Measurements from ENCODE around the gene QRICH2.

Gene QRICH2

DNA sequence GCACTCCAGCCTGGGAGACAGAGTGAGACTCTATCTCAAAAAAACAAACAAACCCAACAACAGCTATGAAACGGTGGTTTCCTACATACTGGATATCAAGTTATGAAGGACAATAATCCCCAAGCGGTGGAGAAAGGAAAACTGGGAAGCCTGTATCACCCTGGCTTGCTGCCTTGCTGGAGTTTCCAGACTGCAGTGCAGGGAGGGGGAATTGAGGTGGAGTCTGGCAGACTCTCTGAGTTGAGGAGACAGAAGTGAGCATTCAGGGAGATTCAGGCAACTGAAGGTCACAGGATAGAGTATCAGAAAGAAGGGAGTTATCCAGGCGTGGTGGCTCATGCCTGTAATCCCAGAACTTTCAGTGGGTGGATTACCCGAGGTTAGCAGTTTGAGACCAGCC is 11.9 kb downstream of the QRICH2 start:
- no peak overlapping the region for H3K4me3 ChIP-seq (replicated peaks; ENCODE audit: low read depth, low read length)
- TF ChIP-seq, protein P1, sequence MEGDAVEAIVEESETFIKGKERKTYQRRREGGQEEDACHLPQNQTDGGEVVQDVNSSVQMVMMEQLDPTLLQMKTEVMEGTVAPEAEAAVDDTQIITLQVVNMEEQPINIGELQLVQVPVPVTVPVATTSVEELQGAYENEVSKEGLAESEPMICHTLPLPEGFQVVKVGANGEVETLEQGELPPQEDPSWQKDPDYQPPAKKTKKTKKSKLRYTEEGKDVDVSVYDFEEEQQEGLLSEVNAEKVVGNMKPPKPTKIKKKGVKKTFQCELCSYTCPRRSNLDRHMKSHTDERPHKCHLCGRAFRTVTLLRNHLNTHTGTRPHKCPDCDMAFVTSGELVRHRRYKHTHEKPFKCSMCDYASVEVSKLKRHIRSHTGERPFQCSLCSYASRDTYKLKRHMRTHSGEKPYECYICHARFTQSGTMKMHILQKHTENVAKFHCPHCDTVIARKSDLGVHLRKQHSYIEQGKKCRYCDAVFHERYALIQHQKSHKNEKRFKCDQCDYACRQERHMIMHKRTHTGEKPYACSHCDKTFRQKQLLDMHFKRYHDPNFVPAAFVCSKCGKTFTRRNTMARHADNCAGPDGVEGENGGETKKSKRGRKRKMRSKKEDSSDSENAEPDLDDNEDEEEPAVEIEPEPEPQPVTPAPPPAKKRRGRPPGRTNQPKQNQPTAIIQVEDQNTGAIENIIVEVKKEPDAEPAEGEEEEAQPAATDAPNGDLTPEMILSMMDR (IDR thresholded peaks at IDR 0.05; ENCODE audit: low read depth, low read length, missing control alignments): no peak
- DNase-seq (ENCODE audit: extremely low read depth, low read depth): no peak

DNA sequence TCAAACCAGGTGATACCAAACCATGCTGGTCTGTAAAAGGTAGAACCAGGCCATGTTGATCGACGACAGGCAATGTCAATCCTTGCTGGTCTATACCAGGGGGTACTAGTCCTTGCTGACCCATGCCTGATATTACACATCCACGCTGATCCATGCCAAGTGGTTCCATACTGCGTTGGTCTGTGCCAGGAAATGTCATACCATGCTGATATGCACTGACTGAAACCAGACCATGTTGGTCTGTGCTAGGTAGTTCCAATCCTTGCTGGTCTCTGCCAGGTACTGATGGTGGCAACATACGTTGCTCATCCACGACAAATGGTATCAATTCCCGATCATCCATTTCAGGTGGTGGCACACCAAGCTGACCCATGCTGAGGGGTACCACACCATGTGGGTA is 15.0 kb downstream of the QRICH2 start:
- H3K4me3 ChIP-seq (replicated peaks; ENCODE audit: low read depth, low read length): no peak overlapping the region
- TF ChIP-seq, protein P1 (IDR thresholded peaks at IDR 0.05; ENCODE audit: low read depth, low read length, missing control alignments): no peak
- no peak for DNase-seq (ENCODE audit: extremely low read depth, low read depth)

DNA sequence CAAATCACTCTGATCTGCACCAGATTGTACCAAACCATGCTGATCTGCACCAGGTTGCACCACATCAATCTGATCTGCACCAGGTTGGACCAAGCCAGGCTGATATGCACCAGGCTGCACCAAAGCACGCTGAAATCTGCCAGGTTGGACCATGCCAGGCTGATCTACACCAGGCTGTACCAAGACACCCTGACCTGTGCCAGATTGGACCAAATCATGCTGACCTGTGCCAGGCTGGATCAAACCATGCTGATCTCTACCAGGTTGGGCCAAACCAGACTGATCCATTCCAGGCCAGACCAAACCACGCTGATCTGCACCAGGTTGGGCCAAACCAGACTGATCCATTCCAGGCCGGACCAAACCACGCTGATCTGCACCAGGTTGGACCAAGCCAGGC is 15.5 kb downstream of the QRICH2 start:
- TF ChIP-seq, protein P1 (IDR thresholded peaks at IDR 0.05; ENCODE audit: low read depth, low read length, missing control alignments): no peak
- no peak overlapping the region for H3K4me3 ChIP-seq (replicated peaks; ENCODE audit: low read depth, low read length)
- no peak for DNase-seq (ENCODE audit: extremely low read depth, low read depth)

DNA sequence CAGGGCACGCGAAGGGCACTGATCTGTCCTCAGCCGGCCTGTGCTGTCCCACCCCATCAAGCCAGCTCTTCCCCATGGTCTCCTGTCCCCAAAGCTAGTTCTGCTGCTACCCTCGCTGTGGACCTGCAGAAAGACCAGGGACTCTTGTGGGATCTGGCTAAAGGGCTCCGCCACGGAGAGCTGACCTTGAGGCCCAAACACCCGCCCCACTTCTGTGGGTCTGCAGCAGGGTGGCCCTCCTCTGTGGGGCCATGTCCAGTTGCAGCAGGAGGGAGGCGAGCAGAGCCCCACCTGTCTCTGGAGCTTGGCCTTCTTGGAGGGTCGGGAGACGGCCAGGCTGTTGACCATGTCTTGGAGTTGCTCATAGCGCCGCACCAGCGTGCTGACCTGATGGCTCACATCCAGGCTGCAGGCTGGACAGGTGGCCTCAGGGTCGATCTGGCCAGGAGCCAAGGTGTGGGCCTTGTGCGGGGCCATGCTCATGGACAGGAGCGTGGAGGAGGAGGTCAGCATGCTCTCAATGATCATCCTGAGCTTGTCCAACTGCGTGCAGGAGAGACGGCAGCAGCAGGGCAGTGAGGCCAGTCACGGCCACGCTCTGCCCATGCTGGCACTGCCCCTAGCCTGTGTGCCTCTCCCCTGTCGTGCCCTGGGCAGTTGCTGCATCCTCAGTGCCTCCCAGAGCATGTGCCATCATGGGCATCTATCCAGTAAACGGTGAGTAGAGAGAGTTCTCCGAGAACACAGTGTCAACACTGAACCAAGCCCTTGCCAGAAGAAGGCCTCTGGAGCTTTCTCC is 26.3 kb downstream of the QRICH2 start:
- DNase-seq (ENCODE audit: extremely low read depth, low read depth): no peak
- no peak overlapping the region for H3K4me3 ChIP-seq (replicated peaks; ENCODE audit: low read depth, low read length)
- TF ChIP-seq, protein P1 (IDR thresholded peaks at IDR 0.05; ENCODE audit: low read depth, low read length, missing control alignments): no peak

DNA sequence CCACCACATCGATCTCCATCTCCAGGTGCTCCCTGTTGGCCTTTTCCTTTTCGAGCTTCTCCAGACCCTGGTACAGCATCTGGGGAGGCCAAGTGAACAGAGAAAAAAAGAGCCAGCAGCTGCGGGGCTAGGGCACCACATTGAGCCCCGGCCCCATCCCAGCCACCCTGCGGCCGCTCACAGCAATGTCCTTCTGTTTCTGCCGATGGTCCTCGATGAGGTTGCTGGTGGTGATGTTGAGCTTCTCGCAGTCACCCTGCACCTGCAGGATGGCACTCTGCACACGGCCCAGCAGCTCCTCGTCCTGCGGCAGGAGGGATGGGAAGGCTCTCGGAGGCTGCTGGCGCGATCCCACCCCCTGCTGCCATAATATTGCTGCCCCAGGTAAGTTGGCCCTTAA is 27.4 kb downstream of the QRICH2 start:
- no peak overlapping the region for H3K4me3 ChIP-seq (replicated peaks; ENCODE audit: low read depth, low read length)
- TF ChIP-seq, protein P1 (IDR thresholded peaks at IDR 0.05; ENCODE audit: low read depth, low read length, missing control alignments): no peak
- DNase-seq (ENCODE audit: extremely low read depth, low read depth): no peak

DNA sequence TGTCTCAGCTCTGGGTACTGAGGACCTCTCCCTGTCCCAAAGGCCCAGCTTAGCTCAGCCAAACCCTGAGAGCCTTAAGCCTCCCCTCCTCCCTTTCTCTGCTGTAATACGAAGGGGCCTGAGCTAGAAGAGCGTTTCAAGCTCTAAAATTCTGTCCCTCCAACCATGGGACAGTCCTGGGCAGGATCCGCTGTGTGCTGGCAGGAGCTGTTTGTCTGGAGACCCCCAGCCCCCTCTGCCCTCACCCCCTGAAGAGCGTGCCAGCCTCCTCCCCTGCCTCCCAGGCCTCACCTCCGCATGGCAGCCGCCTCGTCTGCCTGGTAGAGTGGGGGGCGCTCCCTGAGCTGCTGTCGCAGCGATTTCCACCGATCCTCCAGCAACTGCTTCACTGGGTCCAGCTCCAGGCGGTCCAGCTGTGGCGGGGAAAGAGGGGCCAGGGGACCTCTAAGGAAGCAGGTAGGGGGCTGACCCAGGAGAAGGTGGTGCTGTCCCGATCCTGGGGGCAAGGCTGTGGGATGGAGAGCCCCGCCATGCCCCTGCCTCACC is 28.3 kb downstream of the QRICH2 start:
- no peak overlapping the region for H3K4me3 ChIP-seq (replicated peaks; ENCODE audit: low read depth, low read length)
- no peak for DNase-seq (ENCODE audit: extremely low read depth, low read depth)
- TF ChIP-seq, protein P1 (IDR thresholded peaks at IDR 0.05; ENCODE audit: low read depth, low read length, missing control alignments): no peak

Data from HFF-Myc (cell line).